Suprapubic skin (tissue), 4 donors: Measurements from ENCODE around the gene HIVEP3.

Source experiments
- EP300 ChIP-seq: sonication (generic); formaldehyde crosslinking; IDR thresholded peaks from one replicate; pipeline ENCODE4 v1.6.1; 2017; ENCODE audit warnings: antibody characterized with exemption
- POLR2AphosphoS5 ChIP-seq, 3 donors: sonication (generic); formaldehyde crosslinking; IDR thresholded peaks; one replicate each; pipeline ENCODE4 v1.6.1; 2017; ENCODE audit warnings: antibody characterized with exemption in 3 of 3
- TF ChIP-seq, protein P1 (sequence below), 2 donors: fragments of 200-600 bp in 1 of 2; fragments of 450-650 bp in 1 of 2; sonication (generic) in 1 of 2; IDR thresholded peaks; one replicate each; pipeline ENCODE4 v1.5.1; 2016 to 2019; ENCODE audit warnings: antibody characterized with exemption in 2 of 2, mild to moderate bottlenecking in 1 of 2, moderate library complexity in 1 of 2

DNA sequence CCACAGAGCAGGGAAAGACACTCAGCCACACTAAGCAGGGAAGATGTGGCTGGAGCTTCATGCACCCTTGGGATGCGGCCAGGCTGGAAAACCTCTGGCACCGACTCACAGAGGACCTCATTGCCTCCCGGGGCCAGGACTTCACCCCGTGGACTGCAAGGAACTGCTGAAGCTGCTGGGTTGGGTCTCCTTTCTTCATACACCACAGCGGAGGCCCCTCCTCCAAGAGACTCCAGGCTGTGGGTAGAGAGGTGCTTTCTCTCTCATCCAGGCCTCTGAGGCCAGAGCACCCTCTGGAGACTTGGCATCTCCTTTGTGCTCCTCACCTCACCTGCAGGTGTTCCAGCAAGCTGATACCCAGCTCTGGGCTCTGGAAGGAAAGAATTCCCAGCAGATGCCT is 358.2 kb downstream of the HIVEP3 start:
- TF ChIP-seq, protein P1, sequence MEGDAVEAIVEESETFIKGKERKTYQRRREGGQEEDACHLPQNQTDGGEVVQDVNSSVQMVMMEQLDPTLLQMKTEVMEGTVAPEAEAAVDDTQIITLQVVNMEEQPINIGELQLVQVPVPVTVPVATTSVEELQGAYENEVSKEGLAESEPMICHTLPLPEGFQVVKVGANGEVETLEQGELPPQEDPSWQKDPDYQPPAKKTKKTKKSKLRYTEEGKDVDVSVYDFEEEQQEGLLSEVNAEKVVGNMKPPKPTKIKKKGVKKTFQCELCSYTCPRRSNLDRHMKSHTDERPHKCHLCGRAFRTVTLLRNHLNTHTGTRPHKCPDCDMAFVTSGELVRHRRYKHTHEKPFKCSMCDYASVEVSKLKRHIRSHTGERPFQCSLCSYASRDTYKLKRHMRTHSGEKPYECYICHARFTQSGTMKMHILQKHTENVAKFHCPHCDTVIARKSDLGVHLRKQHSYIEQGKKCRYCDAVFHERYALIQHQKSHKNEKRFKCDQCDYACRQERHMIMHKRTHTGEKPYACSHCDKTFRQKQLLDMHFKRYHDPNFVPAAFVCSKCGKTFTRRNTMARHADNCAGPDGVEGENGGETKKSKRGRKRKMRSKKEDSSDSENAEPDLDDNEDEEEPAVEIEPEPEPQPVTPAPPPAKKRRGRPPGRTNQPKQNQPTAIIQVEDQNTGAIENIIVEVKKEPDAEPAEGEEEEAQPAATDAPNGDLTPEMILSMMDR (IDR thresholded peaks at IDR 0.05), result no peak
- no peak for TF ChIP-seq POLR2AphosphoS5 (IDR thresholded peaks at IDR 0.05)
- TF ChIP-seq EP300, result no peak
